Measurements from ENCODE around the gene IL18R1. TPM values are rescaled to one million over a fixed set of nuclear protein-coding genes. Genes with fewer than 3 reads are reported as not detected.

IL18R1 gene
- total RNA-seq, 1 donor from 2014 or later = 2.4 TPM

DNA sequence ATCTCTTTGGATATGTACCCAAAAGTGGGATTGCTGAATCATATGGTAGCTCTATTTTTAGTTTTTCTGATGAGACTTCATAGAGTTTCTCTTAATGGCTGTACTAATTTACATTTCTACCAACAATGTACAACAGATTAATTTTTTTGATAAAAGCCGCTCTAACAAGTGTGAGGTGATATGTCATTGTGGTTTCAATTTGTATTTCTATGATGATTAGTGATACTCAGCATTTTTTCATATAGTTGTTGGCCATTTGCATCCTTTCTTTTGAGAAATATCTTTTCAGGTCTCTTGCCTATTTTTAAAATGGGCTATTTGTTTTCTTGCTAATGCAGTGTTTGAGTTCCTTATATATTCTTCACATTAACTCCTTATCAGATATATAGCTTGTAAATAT, 71.7 kb downstream of the IL18R1 start:
- no peaks in the 10 kb centered on the region for H3K4me1 ChIP-seq (ENCODE audit: insufficient read depth, low read length)
- H3K4me3 ChIP-seq (ENCODE audit: insufficient read depth, low read depth, low read length) = no peak overlapping the region
- no peak overlapping the region for H3K27ac ChIP-seq (ENCODE audit: low read depth, low read length)
- H3K4me3 Mint-ChIP-seq (ENCODE audit: unreplicated experiment) = no peak overlapping the region
- FAIRE-seq (no peak), DNase-seq (ENCODE audit: low read depth) (no peak)
- no peak overlapping the region for H3K4me2 ChIP-seq (ENCODE audit: low read length)
- no peak overlapping the region for H2AFZ ChIP-seq (ENCODE audit: low read depth, low read length)
- H3K36me3 Mint-ChIP-seq (ENCODE audit: low read depth, unreplicated experiment) = no peaks in the 10 kb centered on the region
- TF ChIP-seq, protein P1, sequence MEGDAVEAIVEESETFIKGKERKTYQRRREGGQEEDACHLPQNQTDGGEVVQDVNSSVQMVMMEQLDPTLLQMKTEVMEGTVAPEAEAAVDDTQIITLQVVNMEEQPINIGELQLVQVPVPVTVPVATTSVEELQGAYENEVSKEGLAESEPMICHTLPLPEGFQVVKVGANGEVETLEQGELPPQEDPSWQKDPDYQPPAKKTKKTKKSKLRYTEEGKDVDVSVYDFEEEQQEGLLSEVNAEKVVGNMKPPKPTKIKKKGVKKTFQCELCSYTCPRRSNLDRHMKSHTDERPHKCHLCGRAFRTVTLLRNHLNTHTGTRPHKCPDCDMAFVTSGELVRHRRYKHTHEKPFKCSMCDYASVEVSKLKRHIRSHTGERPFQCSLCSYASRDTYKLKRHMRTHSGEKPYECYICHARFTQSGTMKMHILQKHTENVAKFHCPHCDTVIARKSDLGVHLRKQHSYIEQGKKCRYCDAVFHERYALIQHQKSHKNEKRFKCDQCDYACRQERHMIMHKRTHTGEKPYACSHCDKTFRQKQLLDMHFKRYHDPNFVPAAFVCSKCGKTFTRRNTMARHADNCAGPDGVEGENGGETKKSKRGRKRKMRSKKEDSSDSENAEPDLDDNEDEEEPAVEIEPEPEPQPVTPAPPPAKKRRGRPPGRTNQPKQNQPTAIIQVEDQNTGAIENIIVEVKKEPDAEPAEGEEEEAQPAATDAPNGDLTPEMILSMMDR (IDR thresholded peaks at IDR 0.05; ENCODE audit: insufficient read depth, low read depth, low read length) = no peak
- no peak for TF ChIP-seq EZH2 (IDR thresholded peaks at IDR 0.05; ENCODE audit: insufficient read depth, low read length)
- no peak overlapping the region for H3K27ac Mint-ChIP-seq (ENCODE audit: unreplicated experiment)
- H3K9me3 Mint-ChIP-seq (ENCODE audit: unreplicated experiment) = peaks cover 2% of the 10 kb centered on the region
- peaks cover 11% of the 10 kb centered on the region for H3K27me3 ChIP-seq (ENCODE audit: insufficient read depth, low read length)
- no peaks in the 10 kb centered on the region for H3K4me1 Mint-ChIP-seq (ENCODE audit: low read depth, unreplicated experiment)
- H3K27me3 Mint-ChIP-seq (ENCODE audit: low read depth, unreplicated experiment) = peaks cover 7% of the 10 kb centered on the region
- no peaks in the 10 kb centered on the region for H3K79me2 ChIP-seq (ENCODE audit: insufficient read depth, low read length)
- H3K9me3 ChIP-seq (ENCODE audit: insufficient read depth, low read depth, low read length) = no peaks in the 10 kb centered on the region
- no peak overlapping the region for H3K9ac ChIP-seq (ENCODE audit: low read length)
- no peaks in the 10 kb centered on the region for H4K20me1 ChIP-seq (ENCODE audit: insufficient read depth, low read length)
- no peaks in the 10 kb centered on the region for H3K36me3 ChIP-seq (ENCODE audit: insufficient read depth, low read length)

DNA sequence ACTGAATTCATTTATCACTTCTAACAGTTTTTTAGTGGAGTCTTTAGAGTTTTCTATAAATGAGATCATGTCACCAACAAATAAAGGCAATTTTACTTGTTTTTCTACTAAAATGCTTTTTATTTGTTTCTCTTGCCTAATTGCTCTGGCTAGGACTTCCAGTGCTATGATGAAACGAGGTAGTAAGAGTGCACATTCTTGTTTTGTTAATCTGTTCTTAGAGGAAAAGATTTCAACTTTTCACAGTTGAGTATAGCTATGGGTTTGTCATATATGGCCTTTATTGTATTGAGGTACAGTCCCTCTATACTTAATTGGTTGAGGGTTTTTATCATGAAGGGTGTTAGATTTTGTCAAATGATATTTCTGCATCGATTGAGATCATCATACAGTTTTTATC, 73.0 kb downstream of the IL18R1 start:
- no peak overlapping the region for H3K27ac Mint-ChIP-seq (ENCODE audit: unreplicated experiment)
- TF ChIP-seq, protein P1 (IDR thresholded peaks at IDR 0.05; ENCODE audit: insufficient read depth, low read depth, low read length) = no peak
- TF ChIP-seq EZH2 (IDR thresholded peaks at IDR 0.05; ENCODE audit: insufficient read depth, low read length) = no peak
- no peaks in the 10 kb centered on the region for H4K20me1 ChIP-seq (ENCODE audit: insufficient read depth, low read length)
- no peak overlapping the region for H3K27ac ChIP-seq (ENCODE audit: low read depth, low read length)
- H2AFZ ChIP-seq (ENCODE audit: low read depth, low read length) = no peak overlapping the region
- H3K4me1 Mint-ChIP-seq (ENCODE audit: low read depth, unreplicated experiment) = no peaks in the 10 kb centered on the region
- H3K4me3 ChIP-seq (ENCODE audit: insufficient read depth, low read depth, low read length) = no peak overlapping the region
- FAIRE-seq = no peak
- H3K9ac ChIP-seq (ENCODE audit: low read length) = no peak overlapping the region
- no peak overlapping the region for H3K4me3 Mint-ChIP-seq (ENCODE audit: unreplicated experiment)
- no peaks in the 10 kb centered on the region for H3K9me3 Mint-ChIP-seq (ENCODE audit: unreplicated experiment)
- no peaks in the 10 kb centered on the region for H3K9me3 ChIP-seq (ENCODE audit: insufficient read depth, low read depth, low read length)
- no peaks in the 10 kb centered on the region for H3K36me3 Mint-ChIP-seq (ENCODE audit: low read depth, unreplicated experiment)
- H3K4me2 ChIP-seq (ENCODE audit: low read length) = no peak overlapping the region
- no peaks in the 10 kb centered on the region for H3K79me2 ChIP-seq (ENCODE audit: insufficient read depth, low read length)
- H3K36me3 ChIP-seq (ENCODE audit: insufficient read depth, low read length) = no peaks in the 10 kb centered on the region
- H3K27me3 ChIP-seq (ENCODE audit: insufficient read depth, low read length) = peaks cover 11% of the 10 kb centered on the region
- no peak for DNase-seq (ENCODE audit: low read depth)
- peaks cover 4% of the 10 kb centered on the region for H3K27me3 Mint-ChIP-seq (ENCODE audit: low read depth, unreplicated experiment)
- H3K4me1 ChIP-seq (ENCODE audit: insufficient read depth, low read length) = no peaks in the 10 kb centered on the region

DNA sequence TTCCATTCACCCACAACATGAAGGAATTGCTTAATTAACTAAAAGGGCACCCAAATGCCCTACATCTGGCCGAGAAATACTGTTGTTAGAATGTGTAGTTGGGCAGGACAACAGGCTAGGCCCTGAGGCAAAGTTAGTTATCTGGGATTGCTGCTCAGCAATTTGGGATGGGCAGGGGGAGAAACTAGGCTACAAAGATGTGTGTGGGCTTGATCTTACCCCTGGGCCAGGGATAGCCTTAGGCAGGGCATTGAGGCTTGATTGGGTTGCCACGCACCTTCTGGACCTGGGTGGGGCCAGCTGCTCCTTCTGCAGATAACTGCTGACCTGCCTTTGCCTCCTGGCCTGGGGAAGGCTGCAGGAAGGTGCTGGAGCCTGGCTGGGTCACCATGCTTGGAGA, 76.8 kb downstream of the IL18R1 start:
- DNase-seq (ENCODE audit: low read depth) (no peak), FAIRE-seq (no peak)
- no peak overlapping the region for H3K4me3 ChIP-seq (ENCODE audit: insufficient read depth, low read depth, low read length)
- Mint-ChIP-seq H3K27me3 (ENCODE audit: low read depth, unreplicated experiment) (no peaks in the 10 kb centered on the region), H3K36me3 (ENCODE audit: low read depth, unreplicated experiment) (no peaks in the 10 kb centered on the region), H3K27ac (ENCODE audit: unreplicated experiment) (no peak overlapping the region), H3K4me1 (ENCODE audit: low read depth, unreplicated experiment) (peaks cover 27% of the 10 kb centered on the region), H3K9me3 (ENCODE audit: unreplicated experiment) (no peaks in the 10 kb centered on the region), H3K4me3 (ENCODE audit: unreplicated experiment) (no peak overlapping the region)
- H3K4me1 ChIP-seq (ENCODE audit: insufficient read depth, low read length) = peaks cover 3% of the 10 kb centered on the region
- no peaks in the 10 kb centered on the region for H3K9me3 ChIP-seq (ENCODE audit: insufficient read depth, low read depth, low read length)
- no peak overlapping the region for H3K27ac ChIP-seq (ENCODE audit: low read depth, low read length)
- no peaks in the 10 kb centered on the region for H3K36me3 ChIP-seq (ENCODE audit: insufficient read depth, low read length)
- no peaks in the 10 kb centered on the region for H3K27me3 ChIP-seq (ENCODE audit: insufficient read depth, low read length)
- H4K20me1 ChIP-seq (ENCODE audit: insufficient read depth, low read length) = no peaks in the 10 kb centered on the region
- H3K4me2 ChIP-seq (ENCODE audit: low read length) = no peak overlapping the region
- H3K9ac ChIP-seq (ENCODE audit: low read length) = no peak overlapping the region
- TF ChIP-seq EZH2 (IDR thresholded peaks at IDR 0.05; ENCODE audit: insufficient read depth, low read length) = no peak
- TF ChIP-seq, protein P1 (IDR thresholded peaks at IDR 0.05; ENCODE audit: insufficient read depth, low read depth, low read length) = no peak
- no peak overlapping the region for H2AFZ ChIP-seq (ENCODE audit: low read depth, low read length)
- H3K79me2 ChIP-seq (ENCODE audit: insufficient read depth, low read length) = no peaks in the 10 kb centered on the region
